Mesenchymal stem cell (in vitro differentiated cells and primary cell): ENCODE measurements around the gene BIRC3.

Experiments used
- DNase-seq: peaks from one replicate; pipeline ENCODE4 v3.0.0-alpha.2; 2013
- H2AFZ ChIP-seq: one replicate; pipeline ENCODE4 v1.6.1; 2013; ENCODE audit warnings: low read depth, mild to moderate bottlenecking, control low read depth, inconsistent platforms, low read length, moderate library complexity
- H2AK5ac ChIP-seq: 2 replicates; pipeline ENCODE4 v1.6.1; 2013; ENCODE audit warnings: low read length, moderate library complexity, mild to moderate bottlenecking, inconsistent platforms; ENCODE audit not compliant: severe bottlenecking
- H2BK120ac ChIP-seq: one replicate; pipeline ENCODE4 v1.6.1; 2013; ENCODE audit warnings: low read depth, mild to moderate bottlenecking, inconsistent platforms, low read length, moderate library complexity
- H2BK12ac ChIP-seq, 2 experiments: one replicate each; pipeline ENCODE4 v1.6.1; 2013; ENCODE audit warnings: inconsistent platforms in 2 of 2, low read length in 2 of 2, mild to moderate bottlenecking in 2 of 2, moderate library complexity in 2 of 2, control low read depth in 1 of 2
- H2BK15ac ChIP-seq: one replicate; pipeline ENCODE4 v1.6.1; 2013; ENCODE audit warnings: mild to moderate bottlenecking, low read depth, inconsistent platforms; ENCODE audit not compliant: poor library complexity, severe bottlenecking
- H2BK5ac ChIP-seq: 2 replicates; pipeline ENCODE4 v1.6.1; 2013; ENCODE audit warnings: low read depth, mild to moderate bottlenecking, low read length, control low read depth, inconsistent platforms; ENCODE audit not compliant: poor library complexity, severe bottlenecking
- H3K14ac ChIP-seq, 2 experiments: one replicate each; pipeline ENCODE4 v1.6.1; 2013; ENCODE audit warnings: inconsistent platforms in 2 of 2, low read length in 2 of 2, control low read depth in 1 of 2, mild to moderate bottlenecking in 1 of 2, moderate library complexity in 1 of 2
- H3K18ac ChIP-seq, 2 experiments: one replicate each; pipeline ENCODE4 v1.6.1; 2013; ENCODE audit warnings: inconsistent platforms in 2 of 2, low read length in 2 of 2, control low read depth in 1 of 2, low read depth in 1 of 2, mild to moderate bottlenecking in 1 of 2
- H3K23ac ChIP-seq, 2 experiments: one replicate each; pipeline ENCODE4 v1.6.1; 2013; ENCODE audit warnings: inconsistent platforms in 2 of 2, low read length in 2 of 2, mild to moderate bottlenecking in 2 of 2, moderate library complexity in 2 of 2, control low read depth in 1 of 2
- H3K27ac ChIP-seq: 2 replicates; pipeline ENCODE4 v1.5.1; 2013; ENCODE audit warnings: mild to moderate bottlenecking, moderate library complexity, low read length, control low read depth, inconsistent platforms; ENCODE audit not compliant: poor library complexity, severe bottlenecking
- H3K27me3 ChIP-seq, 2 experiments: 2 replicates each; pipeline versions ENCODE4 v1.6.1 to v1.7.0; 2013; ENCODE audit warnings: low read length in 2 of 2, mild to moderate bottlenecking in 2 of 2, moderate library complexity in 2 of 2, control low read depth in 1 of 2, inconsistent platforms in 1 of 2; ENCODE audit not compliant: control insufficient read depth in 1 of 2, insufficient read depth in 1 of 2
- H3K36me3 ChIP-seq, 2 experiments: 2 replicates each; pipeline versions ENCODE4 v1.6.1 to v1.7.0; 2013; ENCODE audit warnings: low read length in 2 of 2, control low read depth in 1 of 2, inconsistent platforms in 1 of 2, low read depth in 1 of 2, mild to moderate bottlenecking in 1 of 2; ENCODE audit not compliant: insufficient read depth in 2 of 2, control insufficient read depth in 1 of 2
- H3K4ac ChIP-seq, 2 experiments: one replicate each; pipeline ENCODE4 v1.6.1; 2013; ENCODE audit warnings: inconsistent platforms in 2 of 2, low read length in 2 of 2, mild to moderate bottlenecking in 2 of 2, moderate library complexity in 2 of 2, control low read depth in 1 of 2, low read depth in 1 of 2
- H3K4me1 ChIP-seq: 2 replicates; pipeline ENCODE4 v1.6.1; 2013; ENCODE audit warnings: low read depth, low read length, control low read depth; ENCODE audit not compliant: control insufficient read depth, insufficient read depth
- H3K4me2 ChIP-seq: 2 replicates; pipeline ENCODE4 v1.6.1; 2013; ENCODE audit warnings: low read length, mild to moderate bottlenecking, inconsistent platforms; ENCODE audit not compliant: poor library complexity, severe bottlenecking
- H3K4me3 ChIP-seq, 2 experiments: 2 replicates each; pipeline versions ENCODE4 v1.5.1 to v1.7.0; 2013; ENCODE audit warnings: low read length in 2 of 2, mild to moderate bottlenecking in 2 of 2, control low read depth in 1 of 2, low read depth in 1 of 2; ENCODE audit not compliant: insufficient read depth in 1 of 2
- H3K79me1 ChIP-seq: replicated peaks from 2 replicates; pipeline ENCODE4 v1.6.1; 2013; ENCODE audit warnings: mild to moderate bottlenecking, control low read depth, low read length, inconsistent platforms; ENCODE audit not compliant: poor library complexity, severe bottlenecking
- H3K9ac ChIP-seq: 2 replicates; pipeline ENCODE4 v1.7.0; 2013; ENCODE audit warnings: mild to moderate bottlenecking, low read length, moderate library complexity
- H3K9me3 ChIP-seq: 2 replicates; pipeline ENCODE4 v1.7.0; 2013; ENCODE audit warnings: mild to moderate bottlenecking, low read length; ENCODE audit not compliant: control insufficient read depth
- H4K8ac ChIP-seq: one replicate; pipeline ENCODE4 v1.6.1; 2013; ENCODE audit warnings: inconsistent platforms, mild to moderate bottlenecking, low read length, moderate library complexity
- H4K91ac ChIP-seq: one replicate; pipeline ENCODE4 v1.6.1; 2013; ENCODE audit warnings: mild to moderate bottlenecking, low read length, inconsistent platforms
- WGBS: methylation state at CpG from one replicate; pipeline ENCODE4 v1.1.7; 2013; ENCODE audit warnings: mixed read lengths; 5-methylcytosine and 5-hydroxymethylcytosine counted together

BIRC3 gene

DNA sequence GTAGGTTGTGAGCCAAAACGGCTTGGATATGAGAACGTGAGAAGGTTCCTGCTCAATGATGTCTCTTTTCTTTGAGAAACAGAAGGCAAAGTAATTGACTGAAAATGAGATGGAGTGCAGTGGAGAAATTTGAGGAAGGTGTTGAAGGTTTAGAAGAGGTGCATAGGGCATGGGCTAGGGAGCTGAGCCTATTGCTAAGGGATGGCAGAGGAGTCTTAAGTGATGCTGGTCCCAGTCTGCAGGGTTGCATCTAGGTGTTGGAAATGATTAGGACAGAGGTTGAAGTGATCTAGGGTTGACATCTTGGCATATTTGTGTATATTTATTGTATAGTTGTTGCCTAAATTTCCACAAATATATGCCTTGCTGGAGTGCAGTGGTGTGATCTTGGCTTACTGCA lies 2.3 kb downstream of the BIRC3 start:
- Histone ChIP-seq H3K4me3 (no peak overlapping the region), H2BK5ac (no peak overlapping the region), H3K18ac (no peak overlapping the region), H3K27me3 (no peaks in the 10 kb centered on the region), H4K91ac (no peak overlapping the region), H2BK15ac (no peak overlapping the region), H3K27ac (no peak overlapping the region), H3K23ac (no peak overlapping the region), H3K14ac (no peak overlapping the region), H3K9me3 (no peaks in the 10 kb centered on the region), H3K4ac (no peak overlapping the region), H3K4me2 (no peak overlapping the region), H2AFZ (no peak overlapping the region), H4K8ac (no peak overlapping the region), H3K4me1 (peaks cover 3% of the 10 kb centered on the region), H2BK12ac (no peak overlapping the region), H3K79me1 (no peaks in the 10 kb centered on the region), H3K36me3 (no peaks in the 10 kb centered on the region), H2AK5ac (no peak overlapping the region), H3K9ac (no peak overlapping the region), H2BK120ac (no peak overlapping the region)
- no peak for DNase-seq
- WGBS, result 97% methylated on average over 2 of the region's 2 CpGs

DNA sequence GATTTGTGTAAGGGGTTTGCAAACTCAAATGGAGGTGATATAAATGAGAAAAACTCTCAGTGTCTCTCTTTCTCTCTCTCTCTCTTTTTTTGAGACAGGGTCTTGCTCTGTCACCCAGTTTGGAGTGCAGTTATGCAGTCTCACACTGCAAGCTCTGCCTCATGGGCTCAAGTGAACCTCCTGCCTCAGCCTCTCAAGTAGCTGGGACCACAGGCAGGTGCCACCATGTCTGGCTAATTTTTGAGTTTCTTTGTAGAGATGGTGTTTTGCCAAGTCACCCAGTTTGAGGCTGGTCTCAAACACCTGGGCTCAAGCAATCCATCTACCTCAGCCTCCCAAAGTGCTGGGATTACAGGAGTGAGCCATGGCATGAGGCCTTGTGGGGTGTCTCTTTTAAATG lies 2.9 kb downstream of the BIRC3 start:
- no peak overlapping the region for H2AK5ac ChIP-seq
- H3K14ac ChIP-seq, result no peak overlapping the region

DNA sequence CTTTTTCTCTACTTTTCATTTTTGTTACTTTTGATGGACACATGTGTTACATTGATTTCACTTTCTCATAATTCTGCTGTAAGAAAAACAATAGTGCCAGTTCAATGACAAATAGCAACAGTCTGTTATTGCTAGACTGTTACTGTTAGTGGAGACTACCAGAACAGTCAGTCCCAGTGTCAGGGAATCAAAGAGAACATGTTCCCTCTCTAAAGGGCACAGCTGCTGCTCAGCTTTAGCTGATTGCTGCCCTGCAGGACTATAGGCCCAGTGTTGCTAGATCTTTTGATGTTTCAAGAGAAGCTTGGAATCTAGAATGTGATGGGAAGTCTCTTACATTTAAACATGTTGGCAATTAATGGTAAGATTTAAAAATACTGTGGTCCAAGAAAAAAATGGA lies 3.4 kb downstream of the BIRC3 start:
- Histone ChIP-seq H3K9me3 (no peaks in the 10 kb centered on the region), H4K8ac (no peak overlapping the region), H3K9ac (no peak overlapping the region), H3K23ac (no peak overlapping the region), H3K27me3 (no peaks in the 10 kb centered on the region), H2BK120ac (no peak overlapping the region), H3K36me3 (no peaks in the 10 kb centered on the region), H3K79me1 (no peaks in the 10 kb centered on the region), H3K4me3 (no peak overlapping the region), H3K18ac (no peak overlapping the region), H3K4ac (no peak overlapping the region), H4K91ac (no peak overlapping the region), H2BK15ac (no peak overlapping the region), H2BK12ac (no peak overlapping the region), H3K4me2 (no peak overlapping the region), H3K14ac (no peak overlapping the region), H2AFZ (no peak overlapping the region), H3K4me1 (peaks cover 3% of the 10 kb centered on the region), H3K27ac (no peak overlapping the region), H2BK5ac (no peak overlapping the region), H2AK5ac (no peak overlapping the region)
- no peak for DNase-seq

More for the DNA sequence above, 2.9 kb downstream of the BIRC3 start:
- H3K79me1 ChIP-seq, result no peaks in the 10 kb centered on the region
- H3K4me1 ChIP-seq, result peaks cover 3% of the 10 kb centered on the region
- H3K23ac ChIP-seq, result no peak overlapping the region
- H3K4ac ChIP-seq, result no peak overlapping the region
- DNase-seq, result no peak
- H3K27ac ChIP-seq, result no peak overlapping the region
- H3K4me3 ChIP-seq, result no peak overlapping the region
- H2BK120ac ChIP-seq, result no peak overlapping the region
- no peaks in the 10 kb centered on the region for H3K27me3 ChIP-seq
- H3K9ac ChIP-seq, result no peak overlapping the region
- H3K9me3 ChIP-seq, result no peaks in the 10 kb centered on the region
- H4K91ac ChIP-seq, result no peak overlapping the region
- no peak overlapping the region for H2BK12ac ChIP-seq
- H3K4me2 ChIP-seq, result no peak overlapping the region
- no peak overlapping the region for H2BK5ac ChIP-seq
- no peaks in the 10 kb centered on the region for H3K36me3 ChIP-seq
- H2AFZ ChIP-seq, result no peak overlapping the region
- H3K18ac ChIP-seq, result no peak overlapping the region
- H4K8ac ChIP-seq, result no peak overlapping the region
- no peak overlapping the region for H2BK15ac ChIP-seq

DNA sequence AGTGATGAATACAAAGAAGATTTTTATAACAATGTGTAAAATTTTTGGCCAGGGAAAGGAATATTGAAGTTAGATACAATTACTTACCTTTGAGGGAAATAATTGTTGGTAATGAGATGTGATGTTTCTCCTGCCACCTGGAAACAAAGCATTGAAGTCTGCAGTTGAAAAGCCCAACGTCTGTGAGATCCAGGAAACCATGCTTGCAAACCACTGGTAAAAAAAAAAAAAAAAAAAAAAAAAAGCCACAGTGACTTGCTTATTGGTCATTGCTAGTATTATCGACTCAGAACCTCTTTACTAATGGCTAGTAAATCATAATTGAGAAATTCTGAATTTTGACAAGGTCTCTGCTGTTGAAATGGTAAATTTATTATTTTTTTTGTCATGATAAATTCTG lies 5.3 kb downstream of the BIRC3 start:
- H3K9ac ChIP-seq, result no peak overlapping the region
- no peaks in the 10 kb centered on the region for H3K79me1 ChIP-seq
- no peak overlapping the region for H2BK12ac ChIP-seq
- H2BK120ac ChIP-seq, result no peak overlapping the region
- no peak overlapping the region for H3K4me3 ChIP-seq
- no peak overlapping the region for H2AK5ac ChIP-seq
- no peak overlapping the region for H4K91ac ChIP-seq
- H2BK15ac ChIP-seq, result no peak overlapping the region
- no peak overlapping the region for H3K23ac ChIP-seq
- H3K9me3 ChIP-seq, result no peaks in the 10 kb centered on the region
- no peak overlapping the region for H3K27ac ChIP-seq
- no peaks in the 10 kb centered on the region for H3K36me3 ChIP-seq
- no peak overlapping the region for H3K14ac ChIP-seq
- DNase-seq, result no peak
- no peak overlapping the region for H4K8ac ChIP-seq
- H3K18ac ChIP-seq, result no peak overlapping the region
- H2BK5ac ChIP-seq, result no peak overlapping the region
- no peak overlapping the region for H3K4ac ChIP-seq
- no peaks in the 10 kb centered on the region for H3K27me3 ChIP-seq
- WGBS, result no CpG with 5 or more reads among the region's 2 CpGs
- no peak overlapping the region for H3K4me2 ChIP-seq
- H3K4me1 ChIP-seq, result peaks cover under 1% of the 10 kb centered on the region
- H2AFZ ChIP-seq, result no peak overlapping the region
